ENCODE data around the gene ADD1.

The ADD1 gene

GRCh38 chr4:2842687-2843262, 869 bp upstream of the ADD1 start:
- H3K4me1 ChIP-seq (ENCODE audit: insufficient read depth, insufficient read length), result peaks cover under 1% of the 10 kb centered on the region
- H3K36me3 ChIP-seq (ENCODE audit: insufficient read depth, insufficient read length, low read length), result peaks cover 3% of the 10 kb centered on the region
- no peak for DNase-seq (ENCODE audit: low read depth, low spot score)

GRCh38 chr4:2843941-2844584, 419 bp downstream of the ADD1 start:
- H3K9ac ChIP-seq (ENCODE audit: insufficient read length, low read depth), result peak overlapping the region; percentile 81
- no peaks in the 10 kb centered on the region for H3K4me1 ChIP-seq (ENCODE audit: insufficient read depth, insufficient read length)
- no peak for DNase-seq (ENCODE audit: low read depth, low spot score)
- H3K9me3 ChIP-seq (ENCODE audit: insufficient read depth, low read length), result peaks cover 16% of the 10 kb centered on the region
- H3K27me3 ChIP-seq (ENCODE audit: insufficient read depth, insufficient read length), result no peaks in the 10 kb centered on the region
- H3K36me3 ChIP-seq (ENCODE audit: insufficient read depth, insufficient read length, low read length), result peaks cover 3% of the 10 kb centered on the region
- peak overlapping the region; percentile 73 for H3K4me3 ChIP-seq (ENCODE audit: insufficient read length, low read depth)
- TF ChIP-seq SUZ12 (IDR thresholded peaks at IDR 0.05; ENCODE audit: extremely low read depth, insufficient read depth, insufficient read length) (no peak), ZNF274 (IDR thresholded peaks at IDR 0.05; ENCODE audit: low read depth, low read length) (no peak), YY1 (IDR thresholded peaks at IDR 0.05; ENCODE audit: insufficient read depth, insufficient read length) (no peak)

More at GRCh38 chr4:2842687-2843262, 869 bp upstream of the ADD1 start:
- Histone ChIP-seq H3K4me3 (ENCODE audit: insufficient read length, low read depth) (peak overlapping the region; percentile 73), H3K9ac (ENCODE audit: insufficient read length, low read depth) (peak overlapping the region; percentile 86), H3K27me3 (ENCODE audit: insufficient read depth, insufficient read length) (no peaks in the 10 kb centered on the region), H3K9me3 (ENCODE audit: insufficient read depth, low read length) (peaks cover 17% of the 10 kb centered on the region)
- no peak for TF ChIP-seq ZNF274 (IDR thresholded peaks at IDR 0.05; ENCODE audit: low read depth, low read length)

GRCh38 chr4:2846172-2846571, 2.5 kb downstream of the ADD1 start:
- H3K4me3 ChIP-seq (ENCODE audit: insufficient read length, low read depth), result no peak overlapping the region
- DNase-seq (ENCODE audit: low read depth, low spot score), result no peak
- TF ChIP-seq YY1 (IDR thresholded peaks at IDR 0.05; ENCODE audit: insufficient read depth, insufficient read length) (no peak), ZNF274 (IDR thresholded peaks at IDR 0.05; ENCODE audit: low read depth, low read length) (no peak), SUZ12 (IDR thresholded peaks at IDR 0.05; ENCODE audit: extremely low read depth, insufficient read depth, insufficient read length) (no peak)
- H3K27me3 ChIP-seq (ENCODE audit: insufficient read depth, insufficient read length), result no peaks in the 10 kb centered on the region
- H3K9ac ChIP-seq (ENCODE audit: insufficient read length, low read depth), result no peak overlapping the region
- H3K9me3 ChIP-seq (ENCODE audit: insufficient read depth, low read length), result no peaks in the 10 kb centered on the region
- H3K36me3 ChIP-seq (ENCODE audit: insufficient read depth, insufficient read length, low read length), result peaks cover 3% of the 10 kb centered on the region
- H3K4me1 ChIP-seq (ENCODE audit: insufficient read depth, insufficient read length), result no peaks in the 10 kb centered on the region

GRCh38 chr4:2847302-2847871, 3.7 kb downstream of the ADD1 start:
- TF ChIP-seq ZNF274 (IDR thresholded peaks at IDR 0.05; ENCODE audit: low read depth, low read length) (no peak), SUZ12 (IDR thresholded peaks at IDR 0.05; ENCODE audit: extremely low read depth, insufficient read depth, insufficient read length) (no peak), YY1 (IDR thresholded peaks at IDR 0.05; ENCODE audit: insufficient read depth, insufficient read length) (no peak)
- no peak for DNase-seq (ENCODE audit: low read depth, low spot score)
- no peak overlapping the region for H3K4me3 ChIP-seq (ENCODE audit: insufficient read length, low read depth)
- no peaks in the 10 kb centered on the region for H3K27me3 ChIP-seq (ENCODE audit: insufficient read depth, insufficient read length)
- H3K9me3 ChIP-seq (ENCODE audit: insufficient read depth, low read length), result no peaks in the 10 kb centered on the region
- H3K4me1 ChIP-seq (ENCODE audit: insufficient read depth, insufficient read length), result no peaks in the 10 kb centered on the region
- no peak overlapping the region for H3K9ac ChIP-seq (ENCODE audit: insufficient read length, low read depth)
- H3K36me3 ChIP-seq (ENCODE audit: insufficient read depth, insufficient read length, low read length), result peaks cover 3% of the 10 kb centered on the region

- no peaks in the 10 kb centered on the region for H3K9me3 ChIP-seq (ENCODE audit: insufficient read depth, low read length)
- H3K27me3 ChIP-seq (ENCODE audit: insufficient read depth, insufficient read length), result no peaks in the 10 kb centered on the region
- H3K4me1 ChIP-seq (ENCODE audit: insufficient read depth, insufficient read length), result no peaks in the 10 kb centered on the region
- H3K36me3 ChIP-seq (ENCODE audit: insufficient read depth, insufficient read length, low read length), result peaks cover 7% of the 10 kb centered on the region
- H3K9ac ChIP-seq (ENCODE audit: insufficient read length, low read depth), result no peak overlapping the region
- TF ChIP-seq SUZ12 (IDR thresholded peaks at IDR 0.05; ENCODE audit: extremely low read depth, insufficient read depth, insufficient read length) (no peak), YY1 (IDR thresholded peaks at IDR 0.05; ENCODE audit: insufficient read depth, insufficient read length) (no peak), ZNF274 (IDR thresholded peaks at IDR 0.05; ENCODE audit: low read depth, low read length) (no peak)
- no peak overlapping the region for H3K4me3 ChIP-seq (ENCODE audit: insufficient read length, low read depth)
- no peak for DNase-seq (ENCODE audit: low read depth, low spot score)
Measured at GRCh38 chr4:2848449-2848848, 4.8 kb downstream of the ADD1 start.

GRCh38 chr4:2849267-2850152, 5.9 kb downstream of the ADD1 start:
- no peak overlapping the region for H3K9ac ChIP-seq (ENCODE audit: insufficient read length, low read depth)
- DNase-seq (ENCODE audit: low read depth, low spot score), result no peak
- H3K27me3 ChIP-seq (ENCODE audit: insufficient read depth, insufficient read length), result no peaks in the 10 kb centered on the region
- peaks cover 17% of the 10 kb centered on the region for H3K36me3 ChIP-seq (ENCODE audit: insufficient read depth, insufficient read length, low read length)
- no peak overlapping the region for H3K4me3 ChIP-seq (ENCODE audit: insufficient read length, low read depth)
- no peaks in the 10 kb centered on the region for H3K9me3 ChIP-seq (ENCODE audit: insufficient read depth, low read length)
- H3K4me1 ChIP-seq (ENCODE audit: insufficient read depth, insufficient read length), result no peaks in the 10 kb centered on the region
- no peak for TF ChIP-seq SUZ12 (IDR thresholded peaks at IDR 0.05; ENCODE audit: extremely low read depth, insufficient read depth, insufficient read length)
- TF ChIP-seq ZNF274 (IDR thresholded peaks at IDR 0.05; ENCODE audit: low read depth, low read length), result no peak
- TF ChIP-seq YY1 (IDR thresholded peaks at IDR 0.05; ENCODE audit: insufficient read depth, insufficient read length), result no peak

Data from NT2/D1 (cell line).